Measurements from ENCODE around the gene ISYNA1. TPM values are rescaled to one million over a fixed set of nuclear protein-coding genes. Genes with fewer than 3 reads are reported as not detected.

ISYNA1 gene
- total and polyA plus RNA-seq, 2 experiments from 2014 or later = 191 to 208 TPM

GRCh38 chr19:18460900-18461299, 23.0 kb upstream of the ISYNA1 start:
- H3K27ac Mint-ChIP-seq = no peak overlapping the region
- DNase-seq (ENCODE audit: low spot score) (no peak), ATAC-seq (no peak)
- no peak overlapping the region for H3K4me3 Mint-ChIP-seq
- 0 out of 2 replicates have a peak, but pooled peaks cover 3% of the 10 kb centered on the region for H4K20me1 ChIP-seq (replicated peaks; ENCODE audit: insufficient read depth)
- no peaks in the 10 kb centered on the region for H3K27me3 ChIP-seq (ENCODE audit: insufficient read depth)
- H2AFZ ChIP-seq = no peak overlapping the region
- no peaks in the 10 kb centered on the region for H3K79me2 ChIP-seq (replicated peaks; ENCODE audit: insufficient read depth)
- TF ChIP-seq NANOG (IDR thresholded peaks at IDR 0.05; ENCODE audit: borderline replicate concordance) = no peak
- H3K4me1 ChIP-seq (ENCODE audit: insufficient read depth) = no peaks in the 10 kb centered on the region
- 0 out of 2 replicates have a peak, but pooled peaks cover 3% of the 10 kb centered on the region for H3F3A ChIP-seq (replicated peaks; ENCODE audit: low read depth)
- peaks cover 12% of the 10 kb centered on the region for H3K36me3 Mint-ChIP-seq (ENCODE audit: low read depth)
- H3K36me3 ChIP-seq (ENCODE audit: insufficient read depth) = no peaks in the 10 kb centered on the region
- no peak overlapping the region for H3K4me3 ChIP-seq
- peaks cover 2% of the 10 kb centered on the region; the same call in 2 of the 3 replicates for H3K4me1 Mint-ChIP-seq
- peaks cover 11% of the 10 kb centered on the region for H3K27me3 Mint-ChIP-seq (ENCODE audit: insufficient read depth, low read depth, poor library complexity)
- no peak overlapping the region for H3K27ac ChIP-seq (ENCODE audit: low read depth)
- no peaks in the 10 kb centered on the region for H3K9me2 ChIP-seq (ENCODE audit: insufficient read depth)
- no peak overlapping the region for H3K4me2 ChIP-seq
- no peaks in the 10 kb centered on the region; the same call in 2 of the 3 replicates for H3K9me3 Mint-ChIP-seq

DNA sequence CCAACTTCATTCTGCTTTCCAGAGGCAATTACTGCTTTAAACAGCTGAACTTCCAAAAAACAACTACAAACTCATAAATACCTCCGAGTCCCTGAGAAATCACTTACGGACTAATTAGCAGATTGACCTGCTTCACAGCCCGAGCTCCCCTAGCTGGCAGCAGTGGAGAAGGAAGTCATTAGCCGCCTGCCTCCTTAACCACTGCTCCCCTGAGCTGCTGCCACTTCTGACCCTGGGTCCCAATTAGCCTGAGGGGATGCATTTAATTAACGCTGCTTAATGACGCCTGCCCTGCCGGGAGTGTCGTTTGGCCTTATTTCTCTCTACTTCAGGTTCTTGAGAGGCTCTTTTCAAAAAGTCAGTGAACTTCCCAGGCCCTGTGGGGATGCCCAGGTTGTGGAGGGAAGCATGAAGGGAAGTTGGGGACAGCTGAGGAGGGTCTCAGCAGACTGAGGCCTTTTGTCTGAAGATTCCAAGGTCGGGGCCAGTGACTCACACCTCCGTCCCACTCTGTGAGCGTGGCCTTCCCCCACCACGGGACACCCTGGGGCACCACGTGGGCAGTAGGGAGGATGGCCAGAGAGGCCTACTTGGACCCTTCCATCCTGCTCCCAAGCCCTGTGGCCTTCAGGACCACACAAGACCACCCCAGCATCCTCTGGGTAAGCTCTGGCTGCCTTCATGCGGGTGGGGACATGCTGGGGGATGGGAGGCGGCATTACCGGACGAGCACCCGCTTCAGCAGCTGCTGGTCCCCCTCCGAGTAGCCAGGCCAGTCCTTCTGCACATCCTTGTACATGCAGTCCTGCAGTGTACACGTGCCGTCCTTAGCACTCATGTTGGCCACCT, 19.8 kb upstream of the ISYNA1 start:
- Mint-ChIP-seq H3K4me1 (peaks cover 2% of the 10 kb centered on the region; the same call in 2 of the 3 replicates), H3K27me3 (ENCODE audit: insufficient read depth, low read depth, poor library complexity) (peaks cover 12% of the 10 kb centered on the region), H3K9me3 (no peaks in the 10 kb centered on the region; the same call in 2 of the 3 replicates), H3K36me3 (ENCODE audit: low read depth) (peaks cover 17% of the 10 kb centered on the region), H3K27ac (no peak overlapping the region), H3K4me3 (no peak overlapping the region)
- H3K4me3 ChIP-seq = no peak overlapping the region
- no peaks in the 10 kb centered on the region; the same call in 1 of the 2 replicates for H4K20me1 ChIP-seq (replicated peaks; ENCODE audit: insufficient read depth)
- no peaks in the 10 kb centered on the region for H3K36me3 ChIP-seq (ENCODE audit: insufficient read depth)
- no peaks in the 10 kb centered on the region for H3K9me2 ChIP-seq (ENCODE audit: insufficient read depth)
- no peak for DNase-seq (ENCODE audit: low spot score)
- H3K79me2 ChIP-seq (replicated peaks; ENCODE audit: insufficient read depth) = no peaks in the 10 kb centered on the region
- no peak overlapping the region for H3K27ac ChIP-seq (ENCODE audit: low read depth)
- H3K27me3 ChIP-seq (ENCODE audit: insufficient read depth) = no peaks in the 10 kb centered on the region
- no peak overlapping the region for H2AFZ ChIP-seq
- H3K4me2 ChIP-seq = no peak overlapping the region
- no peak for ATAC-seq
- no peaks in the 10 kb centered on the region for H3K4me1 ChIP-seq (ENCODE audit: insufficient read depth)
- no peaks in the 10 kb centered on the region for H3F3A ChIP-seq (replicated peaks; ENCODE audit: low read depth)
- no peak for TF ChIP-seq JUNB (IDR thresholded peaks at IDR 0.05; ENCODE audit: unreplicated experiment)
- TF ChIP-seq POLR2AphosphoS5 (IDR thresholded peaks at IDR 0.05; ENCODE audit: low read depth) = no peak
- TF ChIP-seq ZNF462 (CRISPR knock-in tag; IDR thresholded peaks at IDR 0.05) = no peak
- no peak for TF ChIP-seq ZNF331 (CRISPR knock-in tag; IDR thresholded peaks at IDR 0.05; ENCODE audit: low read depth)
- no peak for TF ChIP-seq EZH2 (IDR thresholded peaks at IDR 0.05; ENCODE audit: low read depth, unreplicated experiment)
- TF ChIP-seq REST (IDR thresholded peaks at IDR 0.05; ENCODE audit: unreplicated experiment) = no peak
- TF ChIP-seq NANOG (IDR thresholded peaks at IDR 0.05; ENCODE audit: borderline replicate concordance) = no peak
- no peak for TF ChIP-seq CREB1 (CRISPR knock-in tag; IDR thresholded peaks at IDR 0.05; ENCODE audit: low read depth)
- TF ChIP-seq EZH2phosphoT487 (IDR thresholded peaks at IDR 0.05; ENCODE audit: unreplicated experiment) = no peak
